PC-9 (cell line): ENCODE data around the gene PUM1.

Source experiments
- CTCF ChIP-seq: fragments of 200-600 bp; sonication (generic); conservative IDR thresholded peaks from 2 replicates; pipeline ENCODE4 v1.6.1; 2017; ENCODE audit warnings: mixed run types, antibody characterized with exemption, mild to moderate bottlenecking, moderate library complexity
- EZH2 ChIP-seq: fragments of 200-600 bp; sonication (generic); IDR thresholded peaks from 2 replicates; pipeline ENCODE4 v1.8.0; 2017; ENCODE audit warnings: antibody characterized with exemption, low read depth

GRCh38 chr1:30929944-30930525, 135.5 kb downstream of the PUM1 start:
- TF ChIP-seq CTCF = no peak
- TF ChIP-seq EZH2 = no peak
